Measurements from ENCODE around the gene GPR141.

GRCh38 chr7:37683246-37684120 lies at the start of gene GPR141:
- TF ChIP-seq POLR2A (IDR thresholded peaks at IDR 0.05; ENCODE audit: low read depth): no peak
- TF ChIP-seq CTCF (IDR thresholded peaks at IDR 0.05): no peak
